Measurements from ENCODE around the gene ARF5. TPM values are rescaled to one million over a fixed set of nuclear protein-coding genes. Genes with fewer than 3 reads are reported as not detected.

ARF5 gene
- total RNA-seq, 1 experiment from 2014 or later: 227 TPM

DNA sequence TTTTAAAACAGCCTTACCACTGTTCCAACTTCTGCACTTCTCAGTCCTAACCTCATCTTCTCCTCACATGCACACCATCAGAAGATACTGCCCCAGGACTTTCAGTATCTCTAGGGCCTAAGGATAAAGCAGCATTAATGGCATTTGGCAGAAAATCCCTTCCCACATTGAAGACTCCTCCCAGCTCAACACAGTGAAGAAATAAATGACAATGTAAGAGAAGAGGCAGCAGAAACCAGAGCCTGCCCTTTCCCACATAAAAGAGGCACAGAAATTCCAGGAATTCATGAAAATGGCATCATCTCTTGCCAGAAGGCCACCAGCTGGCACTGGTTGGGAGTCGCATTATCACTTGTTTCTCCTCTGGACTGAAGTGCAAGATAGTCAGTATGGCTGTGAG lies 6.5 kb upstream of the ARF5 start:
- Histone ChIP-seq H3K27ac (no peak overlapping the region), H3K27me3 (ENCODE audit: insufficient read depth, low read depth) (no peaks in the 10 kb centered on the region), H3K9me2 (ENCODE audit: insufficient read depth) (no peaks in the 10 kb centered on the region), H2AFZ (no peak overlapping the region), H3F3A (ENCODE audit: insufficient read depth, low read depth) (no peaks in the 10 kb centered on the region; the same call in 1 of the 2 replicates), H3K4me3 (no peak overlapping the region), H3K79me2 (ENCODE audit: low read depth) (peaks cover 27% of the 10 kb centered on the region), H4K20me1 (ENCODE audit: insufficient read depth) (peaks cover 39% of the 10 kb centered on the region), H3K9me3 (ENCODE audit: insufficient read depth, low read depth) (no peaks in the 10 kb centered on the region), H3K4me2 (no peak overlapping the region), H3K4me1 (replicated peaks; ENCODE audit: insufficient read depth) (peaks cover 21% of the 10 kb centered on the region), H3K36me3 (ENCODE audit: low read depth) (0 out of 2 replicates have a peak, but pooled peaks cover 4% of the 10 kb centered on the region)
- BruUV-seq (replicated peaks): no TSS peak
- TF ChIP-seq CTCF (conservative IDR thresholded peaks at IDR 0.05): no peak
- TF ChIP-seq EZH2 (IDR thresholded peaks at IDR 0.05; ENCODE audit: low read depth): no peak
- no peak for DNase-seq
- CTCF ChIA-PET: no interaction called here
- intact Hi-C loops (cut with micrococcal nuclease; ENCODE audit: unreplicated experiment): no loop called here
- POLR2A ChIA-PET (ENCODE audit: unreplicated experiment): interaction anchor here (0.7 kb wide), 1 partner anchor 691 kb away, joined by 7 read pairs; no protein-coding TSS in a partner anchor

- POLR2A ChIA-PET (ENCODE audit: unreplicated experiment): no interaction called here
- no peak overlapping the region for H2AFZ ChIP-seq
- no peak overlapping the region for H3K4me3 ChIP-seq
- no peak for DNase-seq
- intact Hi-C loops (cut with micrococcal nuclease; ENCODE audit: unreplicated experiment): no loop called here
- H3F3A ChIP-seq (ENCODE audit: insufficient read depth, low read depth): no peaks in the 10 kb centered on the region; the same call in 1 of the 2 replicates
- H3K79me2 ChIP-seq (ENCODE audit: low read depth): peaks cover 27% of the 10 kb centered on the region
- no TSS peak for BruUV-seq (replicated peaks)
- peaks cover 21% of the 10 kb centered on the region for H3K4me1 ChIP-seq (replicated peaks; ENCODE audit: insufficient read depth)
- CTCF ChIA-PET: no interaction called here
- H3K27ac ChIP-seq: no peak overlapping the region
- TF ChIP-seq CTCF (conservative IDR thresholded peaks at IDR 0.05): no peak
- H4K20me1 ChIP-seq (ENCODE audit: insufficient read depth): peaks cover 39% of the 10 kb centered on the region
- H3K9me2 ChIP-seq (ENCODE audit: insufficient read depth): no peaks in the 10 kb centered on the region
- H3K9me3 ChIP-seq (ENCODE audit: insufficient read depth, low read depth): no peaks in the 10 kb centered on the region
- H3K4me2 ChIP-seq: no peak overlapping the region
- H3K27me3 ChIP-seq (ENCODE audit: insufficient read depth, low read depth): no peaks in the 10 kb centered on the region
- H3K36me3 ChIP-seq (ENCODE audit: low read depth): 0 out of 2 replicates have a peak, but pooled peaks cover 4% of the 10 kb centered on the region
Measured at GRCh38 chr7:127582361-127582760, 5.8 kb upstream of the ARF5 start.

- BruUV-seq (replicated peaks): no TSS peak
Measured at GRCh38 chr7:127584648-127585043, 3.6 kb upstream of the ARF5 start.

More at GRCh38 chr7:127584648-127585043, 3.6 kb upstream of the ARF5 start:
- CTCF ChIA-PET: interaction anchor here (0.6 kb wide), 1 partner anchor 333 kb away, joined by 4 read pairs; no protein-coding TSS in a partner anchor
- intact Hi-C loops (cut with micrococcal nuclease; ENCODE audit: unreplicated experiment): loop anchor here (1.0 to 5.0 kb wide), 2 partner anchors 67 to 438 kb away; no protein-coding TSS in a partner anchor
- Histone ChIP-seq H3F3A (ENCODE audit: insufficient read depth, low read depth) (no peaks in the 10 kb centered on the region; the same call in 1 of the 2 replicates), H3K79me2 (ENCODE audit: low read depth) (peaks cover 40% of the 10 kb centered on the region), H3K9me2 (ENCODE audit: insufficient read depth) (no peaks in the 10 kb centered on the region), H4K20me1 (ENCODE audit: insufficient read depth) (peaks cover 29% of the 10 kb centered on the region; the same call in 1 of the 2 replicates), H3K4me3 (peak overlapping the region; percentile 87), H3K9me3 (ENCODE audit: insufficient read depth, low read depth) (no peaks in the 10 kb centered on the region), H3K4me2 (peak overlapping the region; percentile 97), H3K27me3 (ENCODE audit: insufficient read depth, low read depth) (no peaks in the 10 kb centered on the region), H3K36me3 (ENCODE audit: low read depth) (0 out of 2 replicates have a peak, but pooled peaks cover 4% of the 10 kb centered on the region), H3K4me1 (replicated peaks; ENCODE audit: insufficient read depth) (peaks cover 29% of the 10 kb centered on the region), H3K27ac (no peak overlapping the region; the same call in 1 of the 2 replicates), H2AFZ (peak overlapping the region; percentile 97)
- no peak for DNase-seq
- no peak for TF ChIP-seq CTCF (conservative IDR thresholded peaks at IDR 0.05)
- no peak for TF ChIP-seq EZH2 (IDR thresholded peaks at IDR 0.05; ENCODE audit: low read depth)
- POLR2A ChIA-PET (ENCODE audit: unreplicated experiment): no interaction called here

Measured in PC-9 (cell line).